Midbrain (tissue), 1 donor: ENCODE results near the gene HOXA6.

ENCODE experiments used
- DNase-seq: peaks from one replicate; lab custom pipeline; 2025; lab: John Stamatoyannopoulos, UW

HOXA6 gene

DNA sequence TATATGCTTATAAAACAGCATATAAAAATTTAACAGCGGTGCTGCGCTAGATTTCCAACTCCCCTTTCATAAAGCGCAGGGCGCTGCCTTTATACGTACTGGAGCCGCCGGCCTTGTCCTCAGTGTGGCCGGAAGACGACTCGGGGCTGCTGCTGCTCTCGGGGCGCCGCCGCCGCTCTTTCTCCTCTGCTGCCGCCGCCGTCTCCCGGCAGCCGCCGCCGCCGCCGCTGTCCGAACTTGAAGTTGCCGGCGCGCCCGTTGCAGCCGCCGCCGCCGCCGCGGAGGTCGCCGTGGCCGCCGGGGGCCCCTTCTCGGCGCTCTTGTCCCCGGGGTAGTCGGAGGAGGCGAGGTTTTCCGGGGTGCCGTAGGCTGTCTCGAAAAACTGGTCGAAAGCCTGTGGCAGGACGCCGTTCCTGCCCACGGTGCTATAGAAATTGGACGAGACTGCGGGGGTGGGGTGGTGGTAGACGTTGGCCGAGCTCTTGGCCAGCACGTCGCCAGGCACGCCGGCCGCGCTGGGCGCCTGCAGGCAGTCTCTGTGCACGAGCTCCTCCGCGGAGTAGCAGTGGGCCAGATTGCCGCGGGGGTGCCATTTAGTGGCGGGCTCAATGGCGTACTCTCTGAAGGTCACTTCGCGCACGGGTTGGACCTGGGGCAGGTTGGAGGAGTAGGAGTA is 36.9 kb upstream of the HOXA6 start:
- no peak for DNase-seq

DNA sequence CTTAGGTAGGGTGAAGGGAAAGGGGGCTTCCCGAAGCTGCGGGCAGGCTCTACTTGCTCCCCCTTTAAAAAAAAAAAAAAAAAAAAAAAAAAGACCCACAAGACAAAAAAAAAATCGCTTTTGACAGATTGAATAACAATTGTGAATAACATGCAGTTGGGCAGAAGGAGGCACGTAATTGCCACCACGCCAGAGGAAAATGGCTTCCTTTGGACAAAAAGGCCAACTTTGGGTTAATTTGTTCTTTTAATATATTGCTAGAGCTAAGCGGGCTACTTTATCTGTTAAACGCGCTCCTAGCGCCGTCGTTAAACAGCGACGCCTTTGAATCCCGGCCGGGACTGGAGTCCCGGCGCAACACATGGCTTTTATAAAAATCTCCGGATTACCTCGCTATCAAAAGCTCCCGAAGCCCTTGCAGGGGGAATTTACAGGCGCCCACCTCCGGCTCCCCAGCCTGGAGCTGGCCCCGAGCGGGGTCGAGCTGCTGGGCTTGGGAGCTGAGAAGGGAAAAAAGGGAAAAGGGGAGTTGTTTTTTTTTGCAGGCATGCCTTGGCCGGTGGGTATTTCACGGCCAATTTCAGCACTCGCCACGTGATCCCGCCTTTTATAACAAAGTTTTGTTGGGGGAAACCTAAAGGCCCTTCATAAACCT is 36.2 kb upstream of the HOXA6 start:
- no peak for DNase-seq

- DNase-seq, result no peak
Measured at GRCh38 chr7:27182861-27183681, 35.5 kb upstream of the HOXA6 start.

- no peak for DNase-seq
Measured at GRCh38 chr7:27182285-27182841, 34.8 kb upstream of the HOXA6 start.

GRCh38 chr7:27181795-27182275 is 34.3 kb upstream of the HOXA6 start:
- DNase-seq, result no peak

DNA sequence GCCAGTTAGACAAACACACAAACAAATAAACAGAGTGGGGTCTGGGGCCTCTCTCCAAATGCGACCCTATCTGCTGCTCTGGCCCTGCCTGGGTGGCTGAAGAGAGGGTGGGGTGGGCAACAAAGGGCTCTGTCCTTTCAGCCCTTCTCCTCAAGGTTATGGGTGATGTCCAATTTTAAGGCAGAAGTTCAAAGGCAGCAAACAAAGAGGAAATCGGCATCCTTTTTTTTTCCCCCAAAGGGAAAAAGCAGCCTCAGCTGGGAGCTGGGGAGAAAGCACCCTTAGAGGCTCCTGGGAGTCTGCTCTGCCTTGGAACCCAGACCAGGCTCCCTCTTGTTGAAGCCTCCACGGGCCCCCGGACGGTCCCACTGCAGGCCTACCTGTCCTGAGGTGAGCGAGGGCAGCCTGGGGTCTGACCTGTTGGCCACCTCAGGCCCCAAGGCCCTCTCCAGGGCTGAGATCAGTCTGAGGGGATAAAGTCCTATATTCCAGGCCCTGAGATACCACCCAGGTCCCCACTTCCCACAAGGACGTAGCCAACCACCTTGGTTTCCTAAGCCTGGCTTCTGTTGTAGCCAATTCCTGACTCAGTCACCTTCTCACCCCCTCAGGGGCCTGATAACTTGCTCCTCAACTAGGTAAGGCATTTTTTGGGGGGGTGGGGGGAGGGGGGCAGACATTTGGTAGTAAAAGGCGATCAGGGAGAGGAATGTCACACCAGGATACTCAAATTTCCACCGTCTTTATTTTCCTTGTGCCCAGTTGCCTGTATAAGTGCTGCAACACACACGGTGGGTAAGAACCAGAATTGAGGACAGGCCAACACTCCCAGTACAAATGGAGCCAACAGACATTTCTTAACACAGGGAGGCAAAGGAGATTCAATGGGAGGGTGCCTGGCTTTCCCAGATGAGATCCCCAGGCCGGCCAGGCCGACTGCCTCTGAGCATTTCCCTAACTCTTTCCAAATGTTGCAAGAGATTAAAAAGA is 33.2 kb upstream of the HOXA6 start:
- no peak for DNase-seq

GRCh38 chr7:27179503-27180430 is 32.2 kb upstream of the HOXA6 start:
- peak; percentile 26 for DNase-seq

DNA sequence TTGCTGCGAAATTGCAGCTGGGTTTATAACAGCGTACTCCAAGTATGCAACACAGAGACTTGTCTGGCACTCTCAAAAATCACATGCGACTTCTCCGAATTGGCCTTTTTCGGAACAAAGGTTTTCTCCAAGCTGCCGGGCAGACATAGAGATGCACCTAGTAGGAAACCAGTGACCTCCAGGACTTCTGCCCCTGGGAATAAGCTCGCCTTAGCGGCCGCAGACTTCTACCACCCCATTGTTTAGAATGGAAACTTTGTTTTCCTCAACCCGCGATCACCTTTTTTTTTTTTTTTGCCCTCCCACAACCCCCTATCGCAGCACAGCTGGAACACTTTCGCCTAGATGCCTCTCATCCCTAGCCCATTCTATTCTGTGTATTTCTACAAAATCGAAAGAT is 31.5 kb upstream of the HOXA6 start:
- DNase-seq, result no peak

GRCh38 chr7:27178366-27178765 is 30.8 kb upstream of the HOXA6 start:
- DNase-seq, result no peak

DNA sequence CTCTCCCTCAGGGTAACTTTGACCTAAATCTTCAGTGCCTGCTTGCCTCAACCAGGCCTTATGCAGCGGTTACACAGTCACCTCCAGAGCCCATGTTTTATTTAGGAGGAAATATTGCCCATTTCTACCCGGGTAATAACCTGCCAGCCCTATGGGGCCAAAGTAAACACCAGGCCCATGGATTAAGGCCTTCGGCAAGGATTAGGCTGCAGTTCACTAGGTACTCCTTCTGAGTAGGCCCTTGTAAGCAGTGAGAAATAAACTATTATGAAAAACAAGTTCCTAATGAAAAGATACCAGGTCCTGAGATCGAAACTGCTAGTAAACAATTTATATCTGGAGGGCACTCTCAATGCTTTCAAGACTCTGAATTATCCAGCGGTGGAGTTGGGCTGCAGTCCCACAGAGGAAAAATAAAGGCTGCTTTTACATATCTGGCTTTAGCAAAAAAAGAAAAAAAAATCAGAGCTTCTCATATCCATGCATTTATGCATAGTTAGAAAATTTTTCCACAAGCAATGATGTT is 30.3 kb upstream of the HOXA6 start:
- no peak for DNase-seq

DNA sequence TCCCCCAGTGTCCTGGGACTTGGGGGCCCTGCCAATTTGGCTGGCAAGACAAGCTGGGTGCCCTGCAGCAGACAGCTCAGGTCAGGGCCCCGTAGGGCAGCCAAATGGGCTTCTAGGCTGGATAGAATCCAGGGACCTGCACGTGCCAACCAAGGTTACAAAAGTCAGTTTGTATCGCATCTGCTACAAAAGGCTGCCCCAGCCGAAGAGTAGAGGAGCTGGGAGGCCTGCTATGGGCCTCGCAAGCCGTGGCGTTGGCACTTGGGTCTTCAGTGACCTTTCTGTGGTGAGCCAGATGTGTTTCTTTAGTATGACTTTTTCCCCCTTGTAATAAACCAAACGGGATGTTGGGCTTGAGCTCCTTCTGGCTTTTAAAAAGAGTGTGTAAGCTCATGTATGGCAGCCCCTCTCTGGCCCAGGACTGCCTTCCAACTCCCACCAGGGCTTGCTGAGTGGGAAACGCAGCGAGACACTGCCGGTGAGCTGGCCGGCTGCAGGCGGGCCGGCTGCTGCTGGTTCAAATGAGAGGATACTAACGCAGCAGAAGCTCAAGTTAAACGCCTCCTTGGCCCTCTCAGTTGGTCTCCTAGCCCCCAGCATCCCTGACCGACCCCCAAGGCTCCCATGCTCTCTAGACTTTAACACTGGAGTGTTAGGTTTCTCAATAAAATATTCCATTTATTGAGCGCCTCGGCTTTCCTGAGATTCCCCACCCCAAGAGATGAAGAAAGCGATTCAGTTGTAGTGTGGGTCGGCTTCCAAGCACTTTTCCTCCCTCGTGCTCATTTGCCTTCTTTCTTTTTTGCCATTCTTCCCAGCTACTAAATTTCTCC is 29.6 kb upstream of the HOXA6 start:
- DNase-seq, result no peak

- DNase-seq, result no peak
Measured at GRCh38 chr7:27176524-27176845, 28.9 kb upstream of the HOXA6 start.

DNA sequence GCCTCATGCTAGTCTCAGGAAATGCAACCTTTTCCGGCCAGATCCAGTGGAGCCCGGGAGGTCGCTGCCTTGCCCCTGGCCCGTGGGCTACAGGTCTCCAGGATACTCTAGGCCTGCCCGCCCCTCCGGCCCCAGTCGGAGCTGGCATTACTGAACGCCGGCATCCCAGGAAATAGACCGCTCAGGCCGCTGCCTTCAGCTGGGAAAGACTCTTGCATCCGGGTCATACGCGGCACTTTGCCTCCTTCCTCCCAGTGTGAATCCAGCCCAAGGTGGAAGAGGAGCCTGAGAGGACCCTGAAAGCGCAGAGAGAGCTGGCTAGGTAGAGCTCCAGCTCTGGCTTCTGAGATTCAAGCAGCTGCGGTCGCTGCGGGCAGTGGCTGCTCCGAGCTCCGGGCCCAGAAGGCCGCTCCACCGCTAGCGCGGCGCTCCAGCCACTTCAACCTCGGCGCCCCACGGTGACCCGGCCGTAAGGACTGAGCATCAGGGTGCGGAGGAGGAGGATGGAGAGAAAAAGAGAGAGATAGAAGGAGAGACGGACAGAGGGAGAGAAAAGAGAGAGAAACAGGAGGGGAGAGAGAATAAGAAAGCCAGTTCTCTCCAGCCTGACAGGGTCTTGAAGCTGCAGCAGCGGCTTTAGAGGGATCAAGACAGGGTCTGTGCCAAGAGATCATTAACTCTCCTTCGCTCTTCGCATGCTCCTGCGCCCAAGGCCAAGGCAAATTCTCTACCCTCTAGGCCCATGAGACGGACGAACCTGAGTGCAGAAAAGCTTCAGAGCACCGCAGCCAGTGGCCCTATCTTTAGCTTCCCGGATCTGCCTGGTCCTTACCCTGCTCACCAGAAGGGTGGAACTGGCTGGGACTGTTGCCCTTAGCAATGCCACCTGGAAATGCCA is 28.3 kb upstream of the HOXA6 start:
- DNase-seq, result no peak

DNA sequence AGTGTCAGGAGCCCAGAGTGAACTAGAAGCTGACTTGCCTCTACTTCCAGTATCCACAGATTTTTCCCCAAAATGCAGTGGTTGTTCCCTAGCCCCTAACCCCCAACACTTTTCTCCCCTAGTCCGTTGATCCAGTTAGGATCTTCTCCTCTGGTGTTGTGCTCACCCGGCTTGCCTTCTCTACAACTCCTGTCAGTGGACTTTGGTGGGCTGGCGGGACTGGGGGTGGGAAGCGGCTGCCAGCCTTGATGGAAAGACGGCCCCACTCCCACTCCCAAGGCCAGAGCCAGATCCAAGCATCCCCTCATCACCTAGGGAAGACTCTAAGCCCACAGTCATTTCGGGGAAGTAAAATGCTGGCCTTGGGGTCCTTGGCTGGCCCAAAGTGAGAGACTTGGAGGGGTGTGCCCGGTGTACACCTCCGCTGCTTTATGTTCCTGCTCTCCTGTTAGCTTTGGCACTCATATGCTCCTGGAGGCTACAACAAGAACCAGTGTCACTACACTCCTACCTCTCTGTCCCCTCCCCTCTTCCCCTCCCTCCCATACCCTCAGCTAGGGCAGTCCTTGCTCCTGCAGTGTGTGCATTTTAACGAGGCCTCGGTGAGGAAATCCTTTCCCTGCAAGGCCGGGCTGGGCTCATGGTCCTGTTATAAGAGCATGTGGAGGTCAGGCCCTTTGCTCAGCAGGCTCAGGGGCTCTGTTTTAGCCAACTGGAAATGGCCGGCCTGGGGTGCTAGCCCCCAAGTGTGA is 27.5 kb upstream of the HOXA6 start:
- no peak for DNase-seq

DNA sequence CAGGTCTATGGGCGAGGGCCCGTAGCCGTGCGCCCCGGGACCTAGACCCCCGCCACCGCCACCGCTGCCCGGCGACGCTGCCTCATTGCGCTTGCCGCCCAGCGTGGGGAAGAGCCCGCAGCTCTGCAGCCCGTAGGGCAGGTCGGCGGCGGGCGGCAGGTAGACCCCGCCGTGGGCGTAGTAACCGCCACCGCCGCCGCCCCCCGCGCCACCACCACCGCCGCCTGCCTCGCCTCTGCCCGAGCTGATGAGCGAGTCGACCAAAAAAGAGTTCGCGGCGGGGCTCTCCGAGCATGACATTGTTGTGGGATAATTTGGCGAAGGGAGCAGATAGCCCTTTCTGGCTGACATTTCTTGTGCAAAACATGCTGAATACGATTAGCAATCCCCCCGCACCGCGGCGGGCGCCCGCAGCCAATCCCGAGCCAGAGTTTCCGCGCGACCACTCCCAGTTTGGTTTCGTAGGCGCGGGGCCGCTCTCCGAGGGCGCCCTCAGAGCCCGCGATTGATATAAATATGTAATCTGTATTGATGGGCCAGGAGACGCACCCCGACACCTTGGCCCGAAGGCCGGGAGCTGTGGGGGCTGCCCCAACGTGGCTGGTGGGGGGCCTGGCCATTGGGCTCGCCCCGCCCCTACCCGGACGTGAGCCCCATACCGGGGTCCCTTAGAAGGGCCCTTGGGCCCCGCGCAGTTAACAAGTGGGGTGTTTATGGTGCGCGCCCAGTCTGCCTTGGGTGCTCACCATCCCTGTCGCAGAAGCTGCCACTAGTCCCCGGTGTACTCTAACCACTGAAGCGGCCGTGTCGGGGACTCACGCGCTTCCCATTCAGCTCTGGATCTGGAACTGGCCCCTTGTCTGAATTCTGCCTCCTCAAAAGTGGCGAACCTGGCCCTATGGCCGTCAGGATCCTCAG is 26.6 kb upstream of the HOXA6 start, which contains the start of gene HOXA10:
Gene HOXA10 (minus strand): TSS at position 365 of the 918 bp plus-strand sequence. CDS start 14 bp downstream, at position 351.
- no peak for DNase-seq

GRCh38 chr7:27173511-27173955 is 26.0 kb upstream of the HOXA6 start:
- DNase-seq, result no peak
